Neutrophil (primary cell): ENCODE results near the gene HS6ST3.

Source experiments
- H3K27ac ChIP-seq: fragments of 200-600 bp; sonication (generic); 2 replicates; pipeline ENCODE4 v1.5.1; 2016; ENCODE audit warnings: mild to moderate bottlenecking, moderate library complexity
- H3K27me3 ChIP-seq: fragments of 200-600 bp; sonication (generic); 2 replicates; pipeline ENCODE4 v1.6.0; 2016; ENCODE audit warnings: mild to moderate bottlenecking
- H3K36me3 ChIP-seq: fragments of 200-600 bp; sonication (generic); 2 replicates; pipeline ENCODE4 v1.5.1; 2017
- H3K4me1 ChIP-seq, 2 experiments: fragments of 200-600 bp in 1 of 2; sonication (generic) in 1 of 2; 1 replicate in 1 of 2; 2 replicates in 1 of 2; pipeline versions ENCODE4 v1.5.1 to v1.6.1; 2013 to 2016; ENCODE audit warnings: low read depth in 1 of 2, low read length in 1 of 2, mild to moderate bottlenecking in 1 of 2, moderate library complexity in 1 of 2; ENCODE audit not compliant: control insufficient read depth in 1 of 2, insufficient read depth in 1 of 2
- H3K4me3 ChIP-seq, 2 experiments: fragments of 200-600 bp in 1 of 2; sonication (generic) in 1 of 2; 1 replicate in 1 of 2; 2 replicates in 1 of 2; pipeline ENCODE4 v1.5.1; 2013 to 2016; ENCODE audit warnings: low read depth in 1 of 2, low read length in 1 of 2, mild to moderate bottlenecking in 1 of 2, moderate library complexity in 1 of 2
- H3K9me3 ChIP-seq: fragments of 200-600 bp; sonication (generic); 2 replicates; pipeline ENCODE4 v1.5.1; 2016
- TF ChIP-seq, protein P1 (sequence below): fragments of 200-600 bp; sonication (generic); IDR thresholded peaks from 2 replicates; pipeline ENCODE4 v1.5.1; 2016; ENCODE audit warnings: antibody characterized with exemption

The HS6ST3 gene

DNA sequence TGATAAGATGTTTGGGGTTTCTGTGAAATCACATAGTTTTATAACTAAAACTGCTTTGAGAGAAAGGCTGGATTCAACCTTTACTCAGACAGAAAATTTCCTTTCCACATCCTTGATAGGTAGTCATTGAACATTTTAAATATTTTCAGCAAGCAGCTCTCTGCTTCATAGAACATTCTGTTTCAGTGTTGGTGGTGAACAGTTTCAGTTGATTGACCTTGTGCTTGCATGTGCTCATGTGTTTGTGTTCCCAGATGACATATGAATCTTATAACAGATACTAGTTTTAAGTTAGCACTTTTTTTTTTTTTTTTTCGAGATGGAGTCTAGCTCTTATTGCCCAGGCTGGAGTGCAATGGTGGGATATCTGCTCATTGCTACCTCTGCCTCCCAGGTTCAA, 290.1 kb downstream of the HS6ST3 start:
- no peaks in the 10 kb centered on the region for H3K36me3 ChIP-seq
- H3K27ac ChIP-seq = no peak overlapping the region
- no peaks in the 10 kb centered on the region for H3K4me1 ChIP-seq
- H3K9me3 ChIP-seq = no peaks in the 10 kb centered on the region
- TF ChIP-seq, protein P1, sequence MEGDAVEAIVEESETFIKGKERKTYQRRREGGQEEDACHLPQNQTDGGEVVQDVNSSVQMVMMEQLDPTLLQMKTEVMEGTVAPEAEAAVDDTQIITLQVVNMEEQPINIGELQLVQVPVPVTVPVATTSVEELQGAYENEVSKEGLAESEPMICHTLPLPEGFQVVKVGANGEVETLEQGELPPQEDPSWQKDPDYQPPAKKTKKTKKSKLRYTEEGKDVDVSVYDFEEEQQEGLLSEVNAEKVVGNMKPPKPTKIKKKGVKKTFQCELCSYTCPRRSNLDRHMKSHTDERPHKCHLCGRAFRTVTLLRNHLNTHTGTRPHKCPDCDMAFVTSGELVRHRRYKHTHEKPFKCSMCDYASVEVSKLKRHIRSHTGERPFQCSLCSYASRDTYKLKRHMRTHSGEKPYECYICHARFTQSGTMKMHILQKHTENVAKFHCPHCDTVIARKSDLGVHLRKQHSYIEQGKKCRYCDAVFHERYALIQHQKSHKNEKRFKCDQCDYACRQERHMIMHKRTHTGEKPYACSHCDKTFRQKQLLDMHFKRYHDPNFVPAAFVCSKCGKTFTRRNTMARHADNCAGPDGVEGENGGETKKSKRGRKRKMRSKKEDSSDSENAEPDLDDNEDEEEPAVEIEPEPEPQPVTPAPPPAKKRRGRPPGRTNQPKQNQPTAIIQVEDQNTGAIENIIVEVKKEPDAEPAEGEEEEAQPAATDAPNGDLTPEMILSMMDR = no peak
- no peak overlapping the region for H3K4me3 ChIP-seq
- no peaks in the 10 kb centered on the region for H3K27me3 ChIP-seq

- Histone ChIP-seq H3K9me3 (no peaks in the 10 kb centered on the region), H3K4me1 (no peaks in the 10 kb centered on the region), H3K27ac (no peak overlapping the region), H3K36me3 (no peaks in the 10 kb centered on the region), H3K4me3 (no peak overlapping the region), H3K27me3 (no peaks in the 10 kb centered on the region)
- TF ChIP-seq, protein P1 = no peak
Measured at GRCh38 chr13:96381681-96382080, 291.8 kb downstream of the HS6ST3 start.

DNA sequence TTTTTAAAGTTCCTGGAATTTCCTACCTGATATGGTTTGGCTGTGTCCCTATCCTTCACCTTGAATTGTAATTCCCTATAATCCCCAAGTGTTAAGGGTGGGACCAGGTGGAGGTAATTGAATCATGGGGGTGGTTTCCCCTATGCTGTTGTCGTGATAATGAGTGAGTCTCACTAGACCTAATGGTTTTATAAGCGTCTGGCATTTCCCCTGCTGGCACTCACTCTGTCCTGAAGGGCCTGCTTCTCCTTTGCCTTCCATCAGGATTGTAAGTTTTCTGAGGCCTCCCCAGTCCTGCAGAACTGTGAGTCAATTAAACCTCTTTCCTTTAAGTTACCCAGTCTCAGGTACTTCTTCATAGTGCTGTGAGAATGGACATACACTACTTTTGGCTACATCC, 298.7 kb downstream of the HS6ST3 start:
- H3K4me1 ChIP-seq = no peaks in the 10 kb centered on the region
- TF ChIP-seq, protein P1 = no peak
- no peak overlapping the region for H3K4me3 ChIP-seq
- H3K27me3 ChIP-seq = no peaks in the 10 kb centered on the region
- H3K9me3 ChIP-seq = no peaks in the 10 kb centered on the region
- no peaks in the 10 kb centered on the region for H3K36me3 ChIP-seq
- no peak overlapping the region for H3K27ac ChIP-seq

DNA sequence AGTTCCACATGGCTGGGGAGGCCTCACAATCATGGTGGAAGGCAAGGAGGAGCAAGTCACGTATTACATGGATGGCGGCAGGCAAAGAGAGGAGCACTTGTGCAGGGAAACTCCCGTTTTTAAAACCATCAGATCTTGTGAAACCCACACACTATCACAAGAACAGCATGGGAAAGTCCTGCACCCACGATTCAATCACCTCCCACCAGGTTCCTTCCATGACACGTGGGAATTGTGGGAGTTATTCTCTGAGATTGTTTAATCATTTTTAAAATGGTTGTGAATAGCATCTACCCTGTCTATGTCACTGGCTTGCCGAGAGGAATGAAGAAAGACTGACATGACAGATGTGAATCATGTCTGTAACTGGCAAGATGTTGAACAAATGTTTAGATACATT, 301.7 kb downstream of the HS6ST3 start:
- H3K27me3 ChIP-seq = no peaks in the 10 kb centered on the region
- no peaks in the 10 kb centered on the region for H3K4me1 ChIP-seq
- H3K9me3 ChIP-seq = no peaks in the 10 kb centered on the region
- TF ChIP-seq, protein P1 = no peak
- H3K27ac ChIP-seq = no peak overlapping the region
- no peaks in the 10 kb centered on the region for H3K36me3 ChIP-seq
- no peak overlapping the region for H3K4me3 ChIP-seq

- no peak overlapping the region for H3K4me3 ChIP-seq
- no peaks in the 10 kb centered on the region for H3K27me3 ChIP-seq
- no peak overlapping the region for H3K27ac ChIP-seq
- TF ChIP-seq, protein P1 = no peak
- no peaks in the 10 kb centered on the region for H3K9me3 ChIP-seq
- no peaks in the 10 kb centered on the region for H3K36me3 ChIP-seq
- H3K4me1 ChIP-seq = no peaks in the 10 kb centered on the region
Measured at GRCh38 chr13:96397807-96398206, 307.9 kb downstream of the HS6ST3 start.

GRCh38 chr13:96398486-96398885, 308.6 kb downstream of the HS6ST3 start:
- no peaks in the 10 kb centered on the region for H3K9me3 ChIP-seq
- no peak overlapping the region for H3K4me3 ChIP-seq
- H3K27ac ChIP-seq = no peak overlapping the region
- H3K4me1 ChIP-seq = no peaks in the 10 kb centered on the region
- TF ChIP-seq, protein P1 = no peak
- no peaks in the 10 kb centered on the region for H3K27me3 ChIP-seq
- no peaks in the 10 kb centered on the region for H3K36me3 ChIP-seq
